HuH-7 (cell line): ENCODE data around the gene BCAS3.

Experiments used
- DNase-seq: peaks from one replicate; pipeline ENCODE4 v3.0.0; 2011; ENCODE audit warnings: low spot score

Gene BCAS3

DNA sequence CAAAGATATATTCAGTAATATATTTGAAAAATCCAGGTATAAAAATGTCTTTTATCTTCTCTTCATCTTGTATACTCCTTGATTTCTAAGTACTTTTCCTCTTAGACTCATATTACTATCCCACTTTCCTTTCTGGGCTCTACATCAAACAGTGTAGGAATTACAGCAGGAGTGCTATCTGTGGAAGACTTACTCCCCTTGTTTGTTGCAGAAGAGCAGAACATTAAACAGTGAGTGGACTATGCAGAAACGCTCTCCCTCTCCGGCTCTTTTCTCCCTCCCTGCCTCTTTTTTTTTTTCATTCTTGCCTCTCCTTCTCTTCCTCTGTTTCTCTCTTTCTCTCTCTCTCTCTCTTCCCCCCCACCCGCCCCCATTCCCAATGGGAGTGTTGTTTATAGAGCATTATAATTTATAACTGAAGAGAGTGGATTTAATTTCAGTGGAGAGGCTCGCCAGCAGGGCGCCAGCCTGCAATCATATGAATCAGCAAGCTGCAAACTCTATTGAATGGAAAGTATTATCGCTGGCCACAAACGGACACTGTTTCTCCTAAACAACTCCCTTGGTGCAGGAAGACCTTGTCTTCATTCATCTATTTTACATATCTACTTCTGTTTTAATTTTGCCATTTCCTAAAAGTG is 479.7 kb downstream of the BCAS3 start:
- DNase-seq = no peak

DNA sequence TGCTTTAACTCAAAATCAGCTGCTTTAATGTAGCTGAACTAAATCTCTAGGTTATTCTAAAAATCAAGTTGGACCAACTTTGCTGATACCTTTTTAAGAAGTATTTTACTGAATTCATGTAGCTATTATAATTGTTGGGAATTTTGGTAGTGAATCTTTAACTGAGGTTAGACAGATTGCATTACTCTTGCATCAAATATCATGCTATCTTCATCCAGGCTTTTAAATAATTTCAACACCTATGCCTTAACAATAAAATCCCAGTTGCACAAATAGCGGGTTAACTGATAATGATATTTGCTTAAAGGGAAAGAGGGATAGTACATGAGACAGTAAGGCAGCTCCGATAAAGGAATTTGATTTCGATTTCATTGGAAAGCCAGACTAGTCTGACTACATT is 480.7 kb downstream of the BCAS3 start:
- DNase-seq = no peak

DNA sequence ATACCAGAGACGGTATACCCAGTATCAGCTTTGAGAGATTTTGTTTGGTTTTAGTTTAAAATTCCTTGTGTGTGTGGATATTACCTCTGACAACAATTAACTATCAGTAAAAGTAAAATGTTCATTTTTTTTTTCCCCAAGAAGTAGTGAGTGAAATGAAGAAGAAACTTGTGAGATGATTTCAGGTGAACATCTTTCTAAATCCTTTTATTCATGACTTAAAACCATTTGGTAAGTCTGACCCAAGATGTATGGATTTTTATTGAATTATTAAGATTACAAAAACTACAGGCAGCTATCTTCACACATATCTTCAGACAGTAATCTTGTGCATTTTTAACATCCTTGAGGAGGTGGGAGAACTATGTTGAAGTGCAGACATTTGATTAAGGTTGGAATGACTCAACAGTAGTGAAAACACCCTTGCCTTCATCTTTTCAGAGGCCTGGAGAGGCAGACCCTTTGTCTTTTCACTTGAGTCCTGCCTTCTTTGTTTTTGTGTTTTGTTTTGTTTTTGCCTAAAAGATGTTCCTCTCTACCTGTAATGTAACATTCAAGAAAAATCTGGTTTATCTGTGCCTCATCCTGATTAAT is 481.7 kb downstream of the BCAS3 start:
- no peak for DNase-seq

DNA sequence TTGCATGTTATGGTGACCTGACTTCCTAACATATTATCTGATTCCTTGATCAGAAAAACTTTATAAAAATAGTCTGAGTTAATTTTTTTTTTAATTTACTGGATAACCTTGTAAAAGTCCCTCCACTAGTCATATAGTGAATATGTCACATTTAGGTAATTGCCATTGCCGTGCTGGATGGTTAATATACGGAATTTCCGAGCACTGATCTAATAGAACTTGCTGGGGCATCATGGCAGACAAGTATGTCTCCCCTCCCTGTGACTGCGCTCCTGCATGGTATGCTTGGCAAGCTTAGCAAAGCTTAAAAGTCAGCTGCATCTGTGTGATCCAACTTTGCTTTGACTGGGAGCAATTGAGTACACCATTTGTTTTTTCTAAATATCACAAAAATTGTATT is 482.6 kb downstream of the BCAS3 start:
- DNase-seq = no peak

DNA sequence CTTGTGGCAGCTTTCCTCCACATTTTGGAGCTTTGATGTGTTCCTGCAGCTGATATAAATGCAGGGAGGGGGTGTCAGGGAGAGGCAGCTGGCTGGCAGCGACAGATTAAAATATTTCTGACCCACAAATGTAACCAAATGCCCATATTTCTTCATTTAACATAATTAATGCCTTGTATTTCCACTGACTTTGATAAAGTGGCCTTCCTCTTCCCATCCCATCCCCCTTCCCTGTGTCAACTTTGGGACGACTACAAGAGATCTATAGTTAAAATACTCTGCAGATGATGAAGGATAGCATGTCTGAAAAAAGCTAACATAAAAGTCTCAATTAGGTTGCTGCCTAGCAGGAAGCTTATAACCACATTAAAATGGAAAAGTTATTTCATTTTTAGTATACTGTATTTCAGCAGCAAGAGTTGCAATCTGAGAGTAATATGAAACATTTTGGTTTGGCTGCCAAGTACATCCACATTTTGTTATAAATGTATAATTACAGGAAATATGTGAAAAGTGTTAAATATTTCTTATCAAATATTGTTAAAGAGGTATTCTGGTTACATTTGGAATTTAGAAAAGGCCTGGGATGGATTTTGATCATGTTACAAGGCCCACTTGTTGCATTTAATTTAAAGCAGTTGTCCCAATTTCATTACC is 483.3 kb downstream of the BCAS3 start:
- DNase-seq = no peak

DNA sequence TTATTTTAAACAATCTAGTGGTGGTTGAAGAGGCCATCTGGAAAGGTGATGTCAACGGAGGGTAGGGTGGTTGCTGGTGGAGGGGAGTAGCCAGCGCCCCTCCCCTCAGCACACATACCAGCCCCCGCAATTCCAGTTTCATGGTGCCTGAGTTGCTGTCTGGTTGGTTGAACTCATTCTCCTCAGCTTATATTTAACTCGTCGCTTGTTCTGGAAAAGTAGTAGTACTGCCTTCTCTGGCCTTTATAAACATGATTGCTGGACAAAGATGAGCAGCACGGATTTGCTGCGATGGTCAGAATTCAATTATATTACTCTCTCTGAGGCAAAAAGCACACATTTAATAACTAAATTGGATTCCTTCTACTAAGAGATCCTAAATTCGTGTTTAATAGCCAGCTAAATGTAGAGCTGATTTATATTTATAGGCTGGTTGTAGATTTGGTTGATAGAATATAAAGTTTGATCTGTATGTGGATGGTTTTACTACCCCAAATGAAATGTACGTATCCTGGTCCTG is 484.0 kb downstream of the BCAS3 start:
- no peak for DNase-seq

DNA sequence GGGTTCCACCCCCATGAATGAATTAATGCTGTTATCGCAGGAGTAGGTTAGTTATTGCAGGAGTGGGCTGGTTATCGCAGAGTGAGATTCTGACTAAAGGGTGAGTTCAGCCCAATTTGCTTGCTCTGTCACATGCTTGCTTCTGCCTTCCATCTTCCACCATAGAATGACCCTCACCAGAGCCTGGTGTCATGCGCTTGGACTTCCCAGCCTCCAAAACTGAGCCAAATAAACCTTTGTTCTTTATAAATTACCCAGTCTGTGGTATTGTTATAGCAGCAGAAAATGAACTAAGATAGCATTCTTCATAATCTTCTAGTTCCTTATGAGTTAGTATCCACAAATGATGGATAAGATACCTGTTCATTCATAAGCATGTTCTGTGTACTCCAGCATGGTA is 486.9 kb downstream of the BCAS3 start:
- no peak for DNase-seq

DNA sequence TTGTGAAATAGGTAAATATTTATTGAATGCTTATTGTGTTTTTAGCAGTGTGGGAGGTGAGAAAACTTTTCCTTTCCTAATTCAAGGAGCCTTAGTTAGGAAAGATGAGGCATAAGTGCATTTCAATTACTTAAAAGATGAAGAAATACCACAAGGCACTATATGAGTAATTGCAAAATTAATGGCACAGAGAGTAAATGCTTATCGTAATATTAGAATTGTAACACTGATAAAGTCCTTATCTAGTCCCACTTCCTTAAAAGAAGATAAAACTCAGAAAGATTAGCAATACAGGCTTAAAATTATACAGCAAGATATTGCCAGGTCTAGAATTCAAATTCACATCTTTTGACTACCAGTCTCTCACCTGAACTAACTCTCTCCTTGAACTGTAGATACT is 489.4 kb downstream of the BCAS3 start:
- DNase-seq = no peak

DNA sequence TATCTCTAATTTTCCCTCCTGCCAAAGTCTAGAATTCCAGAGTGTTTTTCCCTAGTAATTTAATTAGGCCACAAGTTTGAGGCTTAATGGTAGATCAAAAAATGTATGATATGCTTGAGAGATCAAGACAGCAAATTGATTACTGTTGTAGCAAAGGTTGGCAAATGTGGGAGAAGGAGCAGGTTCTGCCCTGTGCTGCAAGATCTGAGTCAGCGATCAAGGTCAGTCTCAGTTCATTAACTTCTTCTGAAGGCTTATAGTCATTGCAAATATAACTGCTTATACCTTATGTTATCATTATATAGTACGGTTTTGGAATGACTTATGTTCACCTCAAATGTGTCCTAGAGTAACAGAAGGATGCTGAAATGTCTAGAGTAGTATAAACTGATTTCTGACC is 490.9 kb downstream of the BCAS3 start:
- no peak for DNase-seq

DNA sequence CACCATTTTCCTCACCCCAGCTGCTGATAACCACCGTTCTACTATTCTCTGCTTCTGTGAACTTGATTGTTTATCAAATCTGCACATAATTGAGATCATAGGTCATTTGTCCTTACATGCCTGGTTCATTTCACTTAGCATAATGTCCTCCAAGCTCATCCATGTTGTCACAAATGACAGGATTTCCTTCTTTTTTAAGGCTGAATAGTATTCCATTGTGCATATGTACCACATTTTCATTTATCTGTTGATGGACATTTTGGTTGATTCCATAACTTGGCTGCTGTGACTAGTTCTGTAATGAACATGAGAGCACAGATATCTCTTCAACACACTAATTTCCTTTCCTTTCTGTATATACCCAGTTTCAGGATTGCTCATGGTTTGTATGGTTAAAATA is 496.7 kb downstream of the BCAS3 start:
- no peak for DNase-seq

DNA sequence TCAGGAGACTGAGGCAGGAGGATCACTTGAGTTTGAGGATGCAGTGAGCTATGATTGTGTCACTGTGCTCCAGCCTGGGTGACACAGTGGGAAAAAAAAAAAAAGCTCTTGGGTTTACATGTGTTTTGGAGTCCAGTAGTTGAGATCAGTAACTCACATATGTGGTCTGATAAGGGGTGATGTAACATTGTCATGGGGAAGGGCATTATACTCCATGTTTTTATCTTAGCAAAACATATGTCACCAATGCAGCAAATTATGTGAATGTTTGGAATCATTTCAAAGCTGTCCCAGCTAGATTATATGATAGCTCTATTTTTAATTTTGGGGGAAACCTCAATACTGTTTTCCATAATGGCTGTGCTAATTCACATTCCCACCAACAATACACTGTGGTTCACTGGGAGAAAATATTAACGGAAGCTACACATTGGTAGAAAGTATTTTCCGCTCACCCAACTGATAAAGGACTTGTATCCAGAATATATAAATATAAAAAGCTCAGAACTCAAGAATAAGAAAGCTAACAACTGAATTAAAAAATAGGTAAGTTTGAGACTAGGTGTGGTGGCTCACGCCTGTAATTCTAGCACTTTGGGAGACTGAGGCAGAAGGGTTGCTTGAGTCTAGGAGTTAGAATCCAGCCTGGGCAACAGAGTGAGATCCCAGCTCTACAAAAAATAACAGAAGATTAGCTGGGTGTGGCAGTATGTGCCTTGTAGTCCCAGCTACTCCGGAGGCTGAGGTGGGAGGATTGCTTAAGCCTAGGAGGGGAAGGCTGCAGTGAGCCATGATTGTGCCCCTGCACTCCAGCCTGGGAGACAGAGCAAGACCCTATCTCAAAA is 497.9 kb downstream of the BCAS3 start:
- DNase-seq = no peak

DNA sequence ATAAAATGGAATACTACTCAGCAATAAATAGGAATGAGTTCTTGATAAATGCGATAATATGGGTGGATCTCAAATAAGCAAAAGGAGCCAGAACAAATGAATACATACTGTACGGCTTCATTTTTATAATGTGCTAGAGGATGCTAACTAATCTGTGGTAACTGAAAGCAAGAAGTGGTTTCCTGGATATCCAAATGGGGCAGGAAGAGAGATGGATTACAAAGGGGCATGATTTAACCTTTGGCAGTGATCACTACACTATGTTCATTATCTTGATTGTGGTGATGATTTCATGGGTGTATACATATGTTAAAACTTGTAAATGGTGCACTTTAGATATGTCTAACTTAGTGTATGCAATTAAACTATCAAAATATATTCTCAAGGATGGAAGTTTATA is 499.7 kb downstream of the BCAS3 start:
- DNase-seq = no peak

DNA sequence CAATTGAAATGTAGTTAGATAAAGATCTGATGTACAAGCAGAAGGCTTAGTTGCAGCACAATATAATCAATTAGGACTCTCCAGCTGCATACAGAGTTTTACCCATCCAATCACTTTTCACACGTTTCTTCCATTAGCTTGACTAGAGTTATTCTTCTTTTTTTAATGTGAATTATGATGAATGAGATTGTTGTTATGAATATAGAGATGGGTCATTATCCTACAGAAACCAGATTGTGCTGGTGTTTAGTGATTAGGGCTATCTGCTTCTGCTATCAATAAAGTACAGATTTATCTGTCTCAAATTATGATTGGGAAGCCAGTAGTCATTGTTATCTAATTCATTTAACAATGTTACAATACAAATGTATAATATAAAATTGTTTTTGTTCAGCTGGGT is 500.6 kb downstream of the BCAS3 start:
- no peak for DNase-seq

DNA sequence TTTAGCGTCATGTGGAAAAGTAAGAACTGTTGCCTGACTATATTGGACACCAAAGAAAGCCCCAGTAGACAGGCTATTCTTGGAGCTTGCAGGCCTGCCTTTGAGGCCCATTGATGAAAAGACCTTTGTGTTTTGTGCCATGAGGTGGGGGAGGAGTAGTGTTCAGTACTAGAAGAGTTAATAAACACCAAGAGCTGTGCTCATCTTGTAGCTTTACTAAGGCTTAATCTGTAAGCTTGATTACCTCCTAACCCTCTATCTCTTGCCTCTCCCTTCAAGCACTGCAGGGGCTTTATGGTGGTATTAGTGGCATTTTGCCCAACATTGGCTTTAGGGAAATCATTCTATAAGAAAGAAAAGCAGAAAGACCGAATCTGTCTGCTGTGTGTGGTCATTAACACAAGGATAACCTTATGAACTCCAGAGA is 501.7 kb downstream of the BCAS3 start:
- DNase-seq = peak; percentile 52

DNA sequence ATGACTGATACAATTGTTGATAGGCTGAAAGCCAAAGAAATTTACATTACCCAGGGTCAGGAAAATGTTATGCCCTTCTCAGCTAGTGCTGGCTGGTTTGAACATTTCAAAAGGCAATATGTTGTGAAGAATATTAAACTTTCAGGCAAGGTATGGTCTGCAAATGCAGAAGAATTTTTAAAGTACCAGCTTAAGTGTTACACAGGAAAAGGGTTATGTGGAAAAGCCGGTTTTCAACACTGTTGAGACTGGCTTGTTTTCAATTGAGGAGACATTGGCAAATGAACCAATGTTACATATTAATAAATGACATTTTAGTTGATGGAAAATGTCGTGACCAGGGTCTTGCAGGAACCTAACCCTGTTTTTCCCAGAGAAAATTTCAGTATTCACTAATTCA is 506.1 kb downstream of the BCAS3 start:
- DNase-seq = no peak

DNA sequence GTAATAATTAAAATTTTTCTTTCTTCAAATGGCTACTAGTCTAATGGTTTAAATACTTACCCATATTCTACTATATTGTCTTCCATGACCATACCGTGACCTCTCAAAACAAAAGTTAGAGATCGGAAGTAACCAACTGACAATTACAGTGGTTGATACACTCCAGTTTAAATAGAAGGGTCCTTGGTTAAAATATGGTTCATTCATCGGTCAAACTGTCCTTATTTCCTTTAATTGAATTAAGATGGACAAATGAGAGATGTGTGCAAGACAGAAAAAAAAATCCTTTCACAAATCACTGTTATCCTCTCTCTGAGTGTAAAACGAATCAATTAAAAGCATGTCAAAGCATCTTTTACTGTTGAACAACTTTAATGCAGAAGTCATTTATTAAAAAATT is 507.7 kb downstream of the BCAS3 start:
- no peak for DNase-seq

DNA sequence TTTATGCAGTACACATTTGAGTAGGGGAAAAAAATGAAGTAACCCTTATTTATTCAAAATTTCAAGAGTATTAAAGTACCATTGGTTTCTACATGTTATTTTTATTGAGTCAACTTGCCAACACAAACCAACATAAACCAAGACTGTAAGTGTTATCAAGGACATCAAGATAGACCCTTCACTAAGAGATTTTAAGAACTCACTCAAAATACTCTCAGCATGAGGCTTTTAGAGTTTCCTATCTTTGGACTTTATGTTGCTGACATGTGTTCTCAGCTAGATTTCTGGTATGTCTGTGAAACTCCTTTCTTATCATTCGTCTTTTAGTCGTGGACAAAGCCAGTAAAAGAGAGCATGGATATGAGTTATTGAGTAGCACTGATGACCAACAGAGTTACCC is 509.4 kb downstream of the BCAS3 start:
- DNase-seq = no peak

DNA sequence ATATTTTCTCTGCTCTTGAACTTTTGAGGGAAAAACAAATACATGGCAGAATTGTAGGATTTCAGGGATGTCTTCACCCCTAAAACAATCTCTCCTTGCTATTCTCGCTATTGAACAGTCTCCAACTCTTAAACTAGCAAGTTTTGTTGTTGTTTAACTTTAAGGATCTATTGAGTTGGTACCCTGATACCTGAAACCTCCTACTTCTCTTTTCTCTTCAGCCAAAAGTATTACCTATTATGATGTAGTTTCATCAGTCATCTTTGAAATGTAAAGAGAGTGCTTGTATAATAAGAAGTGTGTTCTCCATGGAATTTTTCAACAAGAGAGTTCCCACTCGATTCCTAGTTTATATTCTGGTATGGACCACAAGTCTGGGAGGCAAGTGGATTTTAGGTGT is 510.4 kb downstream of the BCAS3 start:
- no peak for DNase-seq

DNA sequence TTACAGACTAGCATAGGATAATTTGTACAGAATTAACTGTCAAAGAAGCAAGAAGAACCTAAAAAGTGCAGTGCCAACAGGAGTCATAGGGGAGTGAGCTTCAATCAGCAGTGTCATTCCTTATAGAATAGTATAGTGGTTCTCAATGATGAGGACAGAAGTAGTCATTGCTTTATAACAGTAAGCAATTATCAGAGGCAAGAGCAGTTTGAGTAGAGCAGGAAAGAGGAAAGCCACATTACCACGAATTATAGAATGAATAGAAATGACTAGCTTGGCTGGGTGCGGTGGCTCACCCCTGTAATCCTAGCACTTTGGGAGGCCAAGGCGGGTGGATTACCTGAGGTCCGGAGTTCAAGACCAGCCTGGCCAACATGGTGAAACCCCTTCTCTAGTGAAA is 512.3 kb downstream of the BCAS3 start:
- DNase-seq = no peak

DNA sequence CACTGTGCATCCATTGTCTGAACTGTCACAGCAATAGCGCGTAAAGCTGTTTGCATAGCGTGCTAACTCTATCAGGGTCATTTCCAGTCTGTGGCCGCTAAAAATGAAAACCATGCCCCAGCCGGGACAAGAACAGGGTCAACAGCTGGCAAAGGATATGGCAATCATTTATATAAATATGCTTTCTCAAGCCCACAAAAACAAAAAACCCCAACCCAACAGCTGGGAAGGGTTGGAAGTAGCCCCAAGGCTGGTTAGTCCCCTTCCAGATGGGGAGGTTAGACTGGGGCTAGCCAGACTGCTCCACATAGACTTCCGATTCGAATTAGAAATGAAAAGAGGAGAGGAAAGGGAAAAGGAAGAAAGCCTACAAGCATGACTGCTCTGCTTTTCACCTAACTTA is 518.7 kb downstream of the BCAS3 start:
- peak; percentile 27 for DNase-seq

DNA sequence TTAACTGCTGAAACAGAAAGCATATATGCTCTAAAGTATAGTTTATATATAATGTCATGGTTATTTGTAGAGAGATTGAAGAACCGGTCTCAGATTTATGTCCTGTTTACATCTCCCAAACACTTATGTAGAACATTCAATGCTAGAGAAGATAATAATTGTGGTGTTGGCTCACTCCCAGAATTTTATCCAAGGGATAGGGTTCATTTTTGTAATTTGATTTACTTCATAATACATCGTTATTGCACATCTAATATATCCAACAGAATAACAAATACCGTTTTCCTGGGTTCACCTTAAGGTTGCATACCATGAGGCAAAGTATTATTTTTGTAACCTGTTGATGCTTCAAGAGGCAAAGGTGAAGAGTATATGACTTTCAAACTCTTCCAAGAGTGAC is 519.1 kb downstream of the BCAS3 start:
- DNase-seq = no peak

DNA sequence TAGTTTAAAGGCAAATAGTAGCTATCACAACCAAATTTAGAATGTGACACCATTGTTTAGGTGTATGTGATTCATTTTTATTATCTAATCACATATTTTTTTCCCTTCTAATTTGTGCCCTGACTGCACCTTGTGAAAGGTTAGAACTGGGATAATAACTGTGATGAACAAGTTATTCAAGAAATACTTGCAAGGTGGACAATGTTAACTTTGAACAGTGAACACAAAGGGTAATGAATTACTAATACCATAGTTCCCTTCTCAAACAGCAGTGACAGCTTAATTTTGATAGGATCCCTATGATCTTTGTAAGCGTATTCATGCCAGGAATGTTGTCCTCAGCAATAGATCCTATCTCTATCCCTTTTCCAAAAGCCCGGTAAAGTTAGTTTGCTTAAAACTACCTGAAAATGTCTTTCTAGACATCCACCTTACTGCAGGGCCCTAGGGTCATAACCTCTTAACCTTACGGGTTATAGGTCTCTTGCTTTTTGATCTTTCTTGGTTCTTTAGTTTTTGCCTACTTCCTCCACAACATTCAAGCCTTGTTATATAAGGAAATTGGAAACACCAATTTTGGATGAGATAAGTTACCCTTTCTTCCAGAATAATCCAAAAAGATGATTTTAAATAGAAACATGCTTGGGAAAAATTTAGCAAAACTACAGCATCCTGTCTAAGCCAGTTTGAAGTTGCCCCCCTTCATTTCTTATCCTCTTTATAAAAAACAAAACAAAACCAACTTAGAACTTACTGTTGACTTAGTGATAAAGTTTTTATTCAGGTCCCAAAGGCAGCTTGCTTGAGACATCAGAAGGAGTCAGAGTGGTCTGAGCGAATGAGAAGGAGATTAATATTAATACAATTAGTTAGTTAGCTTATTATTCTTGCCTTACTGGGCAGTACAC is 522.0 kb downstream of the BCAS3 start:
- no peak for DNase-seq
